Natural killer cell (primary cell): Measurements from ENCODE around the gene SPATC1L. TPM values are rescaled to one million over a fixed set of nuclear protein-coding genes. Genes with fewer than 3 reads are reported as not detected.

Experiments used
- ATAC-seq, 3 donors: fragments of 150-1000 bp in 2 of 3; fragments of 200-7000 bp in 1 of 3; cut with Tn5 transposase; 1 replicate in 1 of 3; 2 replicates in 2 of 3; pipeline ENCODE4 v1.10.0; 2021; ENCODE audit warnings: mild to moderate bottlenecking in 2 of 3, moderate library complexity in 2 of 3
- DNase-seq, 2 donors: peaks; one replicate each; pipeline versions ENCODE4 v3.0.0 to v3.0.0-alpha.2; 2013 to 2021; ENCODE audit warnings: mixed read lengths in 1 of 2
- H3K27ac ChIP-seq: one replicate; pipeline ENCODE4 v1.5.1; 2013; ENCODE audit warnings: mild to moderate bottlenecking, low read length
- H3K27me3 ChIP-seq: one replicate; pipeline ENCODE4 v1.6.1; 2013; ENCODE audit warnings: low read length; ENCODE audit not compliant: control insufficient read depth, insufficient read depth
- H3K36me3 ChIP-seq: one replicate; pipeline ENCODE4 v1.6.1; 2013; ENCODE audit warnings: low read length; ENCODE audit not compliant: control insufficient read depth, insufficient read depth
- H3K4me1 ChIP-seq: one replicate; pipeline ENCODE4 v1.6.1; 2013; ENCODE audit warnings: low read length; ENCODE audit not compliant: control insufficient read depth, insufficient read depth
- H3K4me3 ChIP-seq: one replicate; pipeline ENCODE4 v1.5.1; 2013; ENCODE audit warnings: low read length
- H3K9me3 ChIP-seq: one replicate; pipeline ENCODE4 v1.6.1; 2013; ENCODE audit warnings: low read length; ENCODE audit not compliant: control insufficient read depth, insufficient read depth
- H3K27ac Mint-ChIP-seq, 2 donors: one replicate each; pipeline ENCODE4 v1.8.0; 2022; ENCODE audit warnings: mild to moderate bottlenecking in 2 of 2, mixed read lengths in 2 of 2, moderate library complexity in 1 of 2
- H3K27me3 Mint-ChIP-seq, 2 donors: one replicate each; pipeline ENCODE4 v1.8.0; 2022; ENCODE audit warnings: low read depth in 2 of 2, mixed read lengths in 2 of 2
- H3K36me3 Mint-ChIP-seq: one replicate; pipeline ENCODE4 v1.8.0; 2022; ENCODE audit warnings: mixed read lengths
- H3K4me1 Mint-ChIP-seq, 2 donors: one replicate each; pipeline ENCODE4 v1.8.0; 2022; ENCODE audit warnings: mixed read lengths in 2 of 2
- H3K4me3 Mint-ChIP-seq: one replicate; pipeline ENCODE4 v1.8.0; 2022; ENCODE audit warnings: mild to moderate bottlenecking, moderate library complexity, mixed read lengths
- H3K9me3 Mint-ChIP-seq, 2 donors: one replicate each; pipeline ENCODE4 v1.8.0; 2022; ENCODE audit warnings: mixed read lengths in 2 of 2
- CTCF ChIP-seq: fragments of 200-600 bp; IDR thresholded peaks from one replicate; pipeline ENCODE4 v1.8.0; 2022; ENCODE audit warnings: antibody characterized with exemption
- WGBS: methylation state at CpG from one replicate; pipeline ENCODE4 v1.1.7; 2013; ENCODE audit warnings: missing lambda C conversion rate; ENCODE audit not compliant: insufficient coverage; 5-methylcytosine and 5-hydroxymethylcytosine counted together
- intact Hi-C: fragments of 100-400 bp; cut with micrococcal nuclease; formaldehyde crosslinking; loops from one replicate; pipeline ENCODE4 v1.14.2; 2022
- total RNA-seq, 4 donors: library from RNA; stranded (reverse); fragments of 120-200 nt in 1 of 4; gene quantifications; one replicate each; pipeline versions ENCODE4 v1.2.3 to v1.2.4, GENCODE V29; 2013 to 2022

SPATC1L gene
- total RNA-seq, 3 donors from 2014 or later (not counting 1 experiment from before 2014, with no cell fraction given): 0.18 to 4.0 (median 2.7) TPM

- TF ChIP-seq CTCF: no peak
- Histone ChIP-seq H3K27me3 (no peaks in the 10 kb centered on the region), H3K9me3 (no peaks in the 10 kb centered on the region), H3K4me1 (no peaks in the 10 kb centered on the region), H3K27ac (no peak overlapping the region), H3K4me3 (no peak overlapping the region), H3K36me3 (peaks cover 3% of the 10 kb centered on the region)
- H3K4me1 Mint-ChIP-seq: no peaks in the 10 kb centered on the region
- no peak for DNase-seq
- ATAC-seq: no peak
- H3K27me3 Mint-ChIP-seq: no peaks in the 10 kb centered on the region
- 85% methylated on average over 16 of the region's 16 CpGs for WGBS
- no peaks in the 10 kb centered on the region for H3K9me3 Mint-ChIP-seq
- H3K27ac Mint-ChIP-seq: no peak overlapping the region
- H3K4me3 Mint-ChIP-seq: no peak overlapping the region
- intact Hi-C loops: no loop called here
- H3K36me3 Mint-ChIP-seq: no peaks in the 10 kb centered on the region
Observed at GRCh38 chr21:46124083-46124925, 60.0 kb downstream of the SPATC1L start.

DNA sequence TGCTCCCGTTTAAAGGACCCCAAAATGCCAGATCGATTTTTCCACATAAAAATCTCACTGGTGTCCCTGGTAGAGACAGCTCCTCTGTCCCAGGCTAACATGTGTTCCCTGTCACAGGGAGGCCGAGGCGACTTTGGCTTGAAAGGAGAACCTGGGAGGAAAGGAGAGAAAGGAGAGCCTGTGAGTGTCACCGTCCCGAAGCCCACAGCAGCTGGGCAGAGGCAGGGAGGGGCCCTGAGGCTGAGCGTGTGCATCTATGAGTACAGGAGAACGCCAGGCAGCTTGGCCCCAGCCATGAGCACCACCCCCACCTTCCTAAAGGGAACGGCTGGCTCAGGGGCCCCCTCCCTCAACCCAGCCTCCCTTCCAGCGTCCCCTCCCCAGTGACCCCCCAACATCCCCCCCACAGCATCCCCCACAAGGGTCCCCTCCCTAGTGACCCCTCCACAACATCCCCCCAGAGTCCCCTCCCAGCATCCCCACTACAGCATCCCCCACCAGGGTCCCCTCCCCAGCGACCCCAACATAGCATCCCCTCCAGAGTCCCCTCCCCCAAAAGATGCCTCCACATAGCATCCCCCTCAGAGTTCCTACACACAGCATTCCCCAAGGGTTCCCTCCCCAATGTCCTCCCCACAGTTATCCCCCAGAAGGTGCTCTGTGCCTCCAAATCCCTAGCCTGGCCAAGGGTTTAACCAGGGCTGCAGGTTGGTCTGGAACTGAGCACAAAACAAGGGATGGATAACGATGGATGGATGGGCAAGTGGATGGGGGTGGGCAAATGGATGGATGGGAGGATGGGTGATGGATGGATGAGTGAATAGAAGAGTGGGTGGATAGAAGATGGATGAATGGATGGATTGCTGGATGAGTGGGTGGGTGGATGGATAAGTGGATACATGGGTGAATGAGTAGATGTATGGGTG is 61.2 kb downstream of the SPATC1L start:
- Mint-ChIP-seq H3K4me1 (no peaks in the 10 kb centered on the region), H3K36me3 (no peaks in the 10 kb centered on the region), H3K4me3 (no peak overlapping the region), H3K27ac (no peak overlapping the region), H3K27me3 (no peaks in the 10 kb centered on the region), H3K9me3 (no peaks in the 10 kb centered on the region)
- ATAC-seq: no peak
- intact Hi-C loops: no loop called here
- no peaks in the 10 kb centered on the region for H3K27me3 ChIP-seq
- H3K27ac ChIP-seq: no peak overlapping the region
- H3K4me1 ChIP-seq: no peaks in the 10 kb centered on the region
- H3K36me3 ChIP-seq: peaks cover 3% of the 10 kb centered on the region
- no peak overlapping the region for H3K4me3 ChIP-seq
- H3K9me3 ChIP-seq: no peaks in the 10 kb centered on the region
- DNase-seq: no peak
- TF ChIP-seq CTCF: no peak
- WGBS: 91% methylated on average over 12 of the region's 12 CpGs

GRCh38 chr21:46122237-46122671 is 62.0 kb downstream of the SPATC1L start:
- Mint-ChIP-seq H3K4me3 (no peak overlapping the region), H3K27me3 (no peaks in the 10 kb centered on the region), H3K27ac (no peak overlapping the region), H3K36me3 (no peaks in the 10 kb centered on the region), H3K9me3 (no peaks in the 10 kb centered on the region), H3K4me1 (no peaks in the 10 kb centered on the region)
- no peak overlapping the region for H3K27ac ChIP-seq
- H3K4me1 ChIP-seq: no peaks in the 10 kb centered on the region
- H3K27me3 ChIP-seq: no peaks in the 10 kb centered on the region
- intact Hi-C loops: no loop called here
- DNase-seq: no peak
- 85% methylated on average over 12 of the region's 12 CpGs for WGBS
- no peak for TF ChIP-seq CTCF
- no peak for ATAC-seq
- no peak overlapping the region for H3K4me3 ChIP-seq
- H3K9me3 ChIP-seq: no peaks in the 10 kb centered on the region
- H3K36me3 ChIP-seq: peaks cover 3% of the 10 kb centered on the region
